KBM-7 (cell line): Measurements from ENCODE around the gene MUC5AC.
"Not testable (repeated sequence)": the region's sequence is repeated elsewhere in the genome, so short reads cannot be mapped to it uniquely, and the experiment has no call there.

Experiments used
- DNase-seq: peaks from one replicate; pipeline ENCODE4 v3.0.0-alpha.2; 2015
- in situ Hi-C: fragments of 300-500 bp; cut with MboI; formaldehyde crosslinking; loops from 2 replicates; pipeline ENCODE4 v1.14.3; 2020; ENCODE audit warnings: low sequenced_read_pairs, low pct_unique_long_range_greater_than_20kb, mixed read lengths

Gene MUC5AC

GRCh38 chr11:1238767-1239595 is 81.2 kb downstream of the MUC5AC start:
- in situ Hi-C loops = no loop called here
- no peak for DNase-seq

- in situ Hi-C loops = no loop called here
- DNase-seq = no peak
These were observed 81.9 kb downstream of the MUC5AC start for GRCh38 chr11:1239596-1240205.

GRCh38 chr11:1240771-1241170 is 83.0 kb downstream of the MUC5AC start:
- in situ Hi-C loops = no loop called here
- DNase-seq = no peak

- no peak for DNase-seq
- in situ Hi-C loops = no loop called here
These were observed 84.0 kb downstream of the MUC5AC start for GRCh38 chr11:1241706-1242105.

- no peak for DNase-seq
- in situ Hi-C loops = no loop called here
These were observed 84.5 kb downstream of the MUC5AC start for GRCh38 chr11:1242289-1242688.

- in situ Hi-C loops, DNase-seq: not testable (repeated sequence)
These were observed 85.0 kb downstream of the MUC5AC start for GRCh38 chr11:1242751-1243150.

GRCh38 chr11:1243521-1243920 is 85.8 kb downstream of the MUC5AC start:
- in situ Hi-C loops, DNase-seq: not testable (repeated sequence)

GRCh38 chr11:1244557-1244956 is 86.8 kb downstream of the MUC5AC start:
- in situ Hi-C loops, DNase-seq: not testable (repeated sequence)

- in situ Hi-C loops, DNase-seq: not testable (repeated sequence)
These were observed 88.0 kb downstream of the MUC5AC start for GRCh38 chr11:1245717-1246116.

- in situ Hi-C loops = not testable (repeated sequence)
These were observed 88.5 kb downstream of the MUC5AC start for GRCh38 chr11:1246301-1246700.

GRCh38 chr11:1247026-1247425 is 89.3 kb downstream of the MUC5AC start:
- in situ Hi-C loops, DNase-seq: not testable (repeated sequence)

More at GRCh38 chr11:1246301-1246700, 88.5 kb downstream of the MUC5AC start:
- DNase-seq = not testable (repeated sequence)

GRCh38 chr11:1248951-1249350 is 91.2 kb downstream of the MUC5AC start:
- in situ Hi-C loops, DNase-seq: not testable (repeated sequence)

- DNase-seq, in situ Hi-C loops: not testable (repeated sequence)
These were observed 92.7 kb downstream of the MUC5AC start for GRCh38 chr11:1250411-1250810.
